ENCODE results near the gene AXDND1.
"Not testable (repeated sequence)": the region's sequence is repeated elsewhere in the genome, so short reads cannot be mapped to it uniquely, and the experiment has no call there.

AXDND1 gene

GRCh38 chr1:179425186-179425585 is 59.4 kb downstream of the AXDND1 start:
- no peak for DNase-seq
- no peaks in the 10 kb centered on the region for H3K36me3 ChIP-seq (ENCODE audit: insufficient read depth, low read length)
- no peak overlapping the region for H2AFZ ChIP-seq (ENCODE audit: low read depth, low read length)
- no peak overlapping the region for H3K27ac ChIP-seq (ENCODE audit: low read length)
- H3K4me3 ChIP-seq (ENCODE audit: low read depth in 1 of 2, low read length in 2 of 2): no peak overlapping the region
- H3K27me3 ChIP-seq (ENCODE audit: insufficient read depth, low read length, poor library complexity): no peaks in the 10 kb centered on the region
- peaks cover 3% of the 10 kb centered on the region for H3K9me3 ChIP-seq (ENCODE audit: insufficient read depth, low read length, severe bottlenecking)
- H4K20me1 ChIP-seq (ENCODE audit: insufficient read depth, low read length): no peaks in the 10 kb centered on the region
- no peak overlapping the region for H3K9ac ChIP-seq (ENCODE audit: low read depth, low read length)
- H3K4me2 ChIP-seq (ENCODE audit: insufficient read depth, low read length): no peak overlapping the region
- TF ChIP-seq CTCF (IDR thresholded peaks at IDR 0.05; ENCODE audit: borderline replicate concordance, extremely low read depth, low read length, poor library complexity, severe bottlenecking) (no peak), EZH2 (IDR thresholded peaks at IDR 0.05; ENCODE audit: borderline replicate concordance, low read depth, low read length, severe bottlenecking) (no peak)
- no peaks in the 10 kb centered on the region for H3K79me2 ChIP-seq (ENCODE audit: insufficient read depth, low read length)
- no peak for ATAC-seq (ENCODE audit: insufficient read depth, low read depth)
- no peaks in the 10 kb centered on the region for H3K4me1 ChIP-seq (ENCODE audit: insufficient read depth, low read length)

GRCh38 chr1:179437171-179437570 is 71.4 kb downstream of the AXDND1 start:
- DNase-seq: no peak
- no peak for ATAC-seq (ENCODE audit: insufficient read depth, low read depth)
- H3K4me3 ChIP-seq (ENCODE audit: low read depth in 1 of 2, low read length in 2 of 2): no peak overlapping the region
- no peaks in the 10 kb centered on the region for H3K9me3 ChIP-seq (ENCODE audit: insufficient read depth, low read length, severe bottlenecking)
- no peak overlapping the region for H3K4me2 ChIP-seq (ENCODE audit: insufficient read depth, low read length)
- H3K4me1 ChIP-seq (ENCODE audit: insufficient read depth, low read length): no peaks in the 10 kb centered on the region
- H3K27ac ChIP-seq (ENCODE audit: low read length): no peak overlapping the region
- H3K36me3 ChIP-seq (ENCODE audit: insufficient read depth, low read length): no peaks in the 10 kb centered on the region
- no peak overlapping the region for H3K9ac ChIP-seq (ENCODE audit: low read depth, low read length)
- H3K79me2 ChIP-seq (ENCODE audit: insufficient read depth, low read length): no peaks in the 10 kb centered on the region
- H3K27me3 ChIP-seq (ENCODE audit: insufficient read depth, low read length, poor library complexity): no peaks in the 10 kb centered on the region
- H2AFZ ChIP-seq (ENCODE audit: low read depth, low read length): no peak overlapping the region
- no peaks in the 10 kb centered on the region for H4K20me1 ChIP-seq (ENCODE audit: insufficient read depth, low read length)
- TF ChIP-seq EZH2 (IDR thresholded peaks at IDR 0.05; ENCODE audit: borderline replicate concordance, low read depth, low read length, severe bottlenecking): no peak

- not testable (repeated sequence) for H3K4me1 ChIP-seq (ENCODE audit: insufficient read depth, low read length); DNase-seq
These were observed 73.9 kb downstream of the AXDND1 start for GRCh38 chr1:179439646-179440045.

GRCh38 chr1:179440301-179440700 is 74.5 kb downstream of the AXDND1 start:
- H3K4me3 ChIP-seq (ENCODE audit: low read depth in 1 of 2, low read length in 2 of 2); H3K4me1 ChIP-seq (ENCODE audit: insufficient read depth, low read length); ATAC-seq (ENCODE audit: insufficient read depth, low read depth); H3K9me3 ChIP-seq (ENCODE audit: insufficient read depth, low read length, severe bottlenecking); H3K9ac ChIP-seq (ENCODE audit: low read depth, low read length); H2AFZ ChIP-seq (ENCODE audit: low read depth, low read length); H3K36me3 ChIP-seq (ENCODE audit: insufficient read depth, low read length); H3K27ac ChIP-seq (ENCODE audit: low read length); H3K79me2 ChIP-seq (ENCODE audit: insufficient read depth, low read length); DNase-seq; H3K27me3 ChIP-seq (ENCODE audit: insufficient read depth, low read length, poor library complexity); H4K20me1 ChIP-seq (ENCODE audit: insufficient read depth, low read length); H3K4me2 ChIP-seq (ENCODE audit: insufficient read depth, low read length): not testable (repeated sequence)

More at GRCh38 chr1:179439646-179440045, 73.9 kb downstream of the AXDND1 start:
- H3K4me2 ChIP-seq (ENCODE audit: insufficient read depth, low read length); H3K9ac ChIP-seq (ENCODE audit: low read depth, low read length); H3K36me3 ChIP-seq (ENCODE audit: insufficient read depth, low read length); H3K27me3 ChIP-seq (ENCODE audit: insufficient read depth, low read length, poor library complexity); H3K27ac ChIP-seq (ENCODE audit: low read length); H3K79me2 ChIP-seq (ENCODE audit: insufficient read depth, low read length); ATAC-seq (ENCODE audit: insufficient read depth, low read depth); H3K4me3 ChIP-seq (ENCODE audit: low read depth in 1 of 2, low read length in 2 of 2); H2AFZ ChIP-seq (ENCODE audit: low read depth, low read length); H3K9me3 ChIP-seq (ENCODE audit: insufficient read depth, low read length, severe bottlenecking); H4K20me1 ChIP-seq (ENCODE audit: insufficient read depth, low read length): not testable (repeated sequence)

DNA sequence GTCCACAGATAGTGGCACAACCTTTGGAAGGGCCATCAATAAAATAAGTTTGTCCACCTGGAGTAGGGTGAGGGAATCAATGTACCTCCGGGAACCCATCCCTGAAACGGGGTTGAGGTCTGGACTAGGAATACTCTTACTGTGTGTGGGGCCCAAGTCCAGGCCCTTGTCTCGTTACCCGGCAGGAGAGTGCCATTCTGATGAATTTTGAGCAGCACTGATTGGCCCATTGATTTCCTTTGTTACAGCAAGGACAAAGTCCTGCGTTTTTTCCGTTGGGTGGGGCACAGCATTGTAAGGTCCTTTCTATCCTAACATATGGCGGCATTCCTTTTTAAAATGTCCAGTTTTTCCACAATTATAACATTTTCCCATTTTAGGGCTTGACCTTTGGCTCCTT is 75.2 kb downstream of the AXDND1 start:
- Histone ChIP-seq H4K20me1 (ENCODE audit: insufficient read depth, low read length) (no peaks in the 10 kb centered on the region), H2AFZ (ENCODE audit: low read depth, low read length) (no peak overlapping the region), H3K27ac (ENCODE audit: low read length) (no peak overlapping the region), H3K9me3 (ENCODE audit: insufficient read depth, low read length, severe bottlenecking) (no peaks in the 10 kb centered on the region), H3K4me2 (ENCODE audit: insufficient read depth, low read length) (no peak overlapping the region), H3K27me3 (ENCODE audit: insufficient read depth, low read length, poor library complexity) (peaks cover 3% of the 10 kb centered on the region), H3K9ac (ENCODE audit: low read depth, low read length) (no peak overlapping the region), H3K36me3 (ENCODE audit: insufficient read depth, low read length) (no peaks in the 10 kb centered on the region), H3K4me1 (ENCODE audit: insufficient read depth, low read length) (no peaks in the 10 kb centered on the region), H3K4me3 (ENCODE audit: low read depth in 1 of 2, low read length in 2 of 2) (no peak overlapping the region), H3K79me2 (ENCODE audit: insufficient read depth, low read length) (no peaks in the 10 kb centered on the region)
- no peak for DNase-seq
- ATAC-seq (ENCODE audit: insufficient read depth, low read depth): no peak
- TF ChIP-seq CTCF (IDR thresholded peaks at IDR 0.05; ENCODE audit: borderline replicate concordance, extremely low read depth, low read length, poor library complexity, severe bottlenecking): no peak

Data from DND-41 (cell line).